Right lobe of liver (tissue), 4 donors: ENCODE results near the gene GBE1.

ENCODE experiments used
- POLR2A ChIP-seq: fragments of 450-650 bp; IDR thresholded peaks from one replicate; pipeline ENCODE4 v1.6.1; 2017; ENCODE audit warnings: antibody characterized with exemption, mild to moderate bottlenecking
- TF ChIP-seq, protein P1 (sequence below), 4 donors: fragments of 200-600 bp in 3 of 4; fragments of 450-650 bp in 1 of 4; IDR thresholded peaks; one replicate each; pipeline versions ENCODE4 v1.5.1 to v1.8.0; 2016 to 2022; ENCODE audit warnings: antibody characterized with exemption in 4 of 4, mild to moderate bottlenecking in 2 of 4
- donor health status: DM: no; HTN: no; CAD: no.
- donor health status: DM: no; HTN: no; CAD: no.
- donor health status: DM: no; HTN: yes; CAD: no.

- TF ChIP-seq, protein P1, sequence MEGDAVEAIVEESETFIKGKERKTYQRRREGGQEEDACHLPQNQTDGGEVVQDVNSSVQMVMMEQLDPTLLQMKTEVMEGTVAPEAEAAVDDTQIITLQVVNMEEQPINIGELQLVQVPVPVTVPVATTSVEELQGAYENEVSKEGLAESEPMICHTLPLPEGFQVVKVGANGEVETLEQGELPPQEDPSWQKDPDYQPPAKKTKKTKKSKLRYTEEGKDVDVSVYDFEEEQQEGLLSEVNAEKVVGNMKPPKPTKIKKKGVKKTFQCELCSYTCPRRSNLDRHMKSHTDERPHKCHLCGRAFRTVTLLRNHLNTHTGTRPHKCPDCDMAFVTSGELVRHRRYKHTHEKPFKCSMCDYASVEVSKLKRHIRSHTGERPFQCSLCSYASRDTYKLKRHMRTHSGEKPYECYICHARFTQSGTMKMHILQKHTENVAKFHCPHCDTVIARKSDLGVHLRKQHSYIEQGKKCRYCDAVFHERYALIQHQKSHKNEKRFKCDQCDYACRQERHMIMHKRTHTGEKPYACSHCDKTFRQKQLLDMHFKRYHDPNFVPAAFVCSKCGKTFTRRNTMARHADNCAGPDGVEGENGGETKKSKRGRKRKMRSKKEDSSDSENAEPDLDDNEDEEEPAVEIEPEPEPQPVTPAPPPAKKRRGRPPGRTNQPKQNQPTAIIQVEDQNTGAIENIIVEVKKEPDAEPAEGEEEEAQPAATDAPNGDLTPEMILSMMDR (IDR thresholded peaks at IDR 0.05), result no peak
- TF ChIP-seq POLR2A, result no peak
These were observed 276.0 kb downstream of the GBE1 start for GRCh38 chr3:81485444-81485865.
